Endothelial cell (in vitro differentiated cells): ENCODE results near the gene CDKAL1. TPM values are rescaled to one million over a fixed set of nuclear protein-coding genes. Genes with fewer than 3 reads are reported as not detected.

Experiments used
- DNase-seq: peaks from one replicate; pipeline ENCODE4 v3.0.0; 2021; ENCODE audit warnings: low spot score
- H3K27ac Mint-ChIP-seq: one replicate; pipeline ENCODE4 v1.8.0; 2021; ENCODE audit warnings: mixed read lengths, inconsistent platforms; ENCODE audit not compliant: unreplicated experiment
- H3K27me3 Mint-ChIP-seq: one replicate; pipeline ENCODE4 v1.8.0; 2021; ENCODE audit warnings: mild to moderate bottlenecking, moderate library complexity, mixed read lengths, inconsistent platforms; ENCODE audit not compliant: unreplicated experiment
- H3K36me3 Mint-ChIP-seq: one replicate; pipeline ENCODE4 v1.8.0; 2021; ENCODE audit warnings: mild to moderate bottlenecking, low read depth, mixed read lengths, inconsistent platforms; ENCODE audit not compliant: unreplicated experiment
- H3K4me1 Mint-ChIP-seq: one replicate; pipeline ENCODE4 v1.8.0; 2021; ENCODE audit warnings: mild to moderate bottlenecking, mixed read lengths, inconsistent platforms; ENCODE audit not compliant: unreplicated experiment
- H3K4me3 Mint-ChIP-seq: one replicate; pipeline ENCODE4 v1.8.0; 2021; ENCODE audit warnings: mild to moderate bottlenecking, mixed read lengths, inconsistent platforms; ENCODE audit not compliant: unreplicated experiment
- H3K9me3 Mint-ChIP-seq: one replicate; pipeline ENCODE4 v1.8.0; 2021; ENCODE audit warnings: mixed read lengths, inconsistent platforms; ENCODE audit not compliant: unreplicated experiment
- CTCF ChIP-seq: fragments of 200-600 bp; sonication (generic); IDR thresholded peaks from one replicate; pipeline ENCODE4 v1.5.0; 2021; ENCODE audit warnings: antibody characterized with exemption; ENCODE audit not compliant: unreplicated experiment
- total RNA-seq: library from RNA; stranded (reverse); fragmentation: NEBNext Ultra II Directional; extraction: Animal tissue kit (Norgen Biotek cat#: 25700); gene quantifications from one replicate; pipeline ENCODE4 v1.2.1, GENCODE V29; 2021; ENCODE audit not compliant: unreplicated experiment

CDKAL1 gene
- total RNA-seq, 1 donor from 2014 or later, result 43.9 TPM

DNA sequence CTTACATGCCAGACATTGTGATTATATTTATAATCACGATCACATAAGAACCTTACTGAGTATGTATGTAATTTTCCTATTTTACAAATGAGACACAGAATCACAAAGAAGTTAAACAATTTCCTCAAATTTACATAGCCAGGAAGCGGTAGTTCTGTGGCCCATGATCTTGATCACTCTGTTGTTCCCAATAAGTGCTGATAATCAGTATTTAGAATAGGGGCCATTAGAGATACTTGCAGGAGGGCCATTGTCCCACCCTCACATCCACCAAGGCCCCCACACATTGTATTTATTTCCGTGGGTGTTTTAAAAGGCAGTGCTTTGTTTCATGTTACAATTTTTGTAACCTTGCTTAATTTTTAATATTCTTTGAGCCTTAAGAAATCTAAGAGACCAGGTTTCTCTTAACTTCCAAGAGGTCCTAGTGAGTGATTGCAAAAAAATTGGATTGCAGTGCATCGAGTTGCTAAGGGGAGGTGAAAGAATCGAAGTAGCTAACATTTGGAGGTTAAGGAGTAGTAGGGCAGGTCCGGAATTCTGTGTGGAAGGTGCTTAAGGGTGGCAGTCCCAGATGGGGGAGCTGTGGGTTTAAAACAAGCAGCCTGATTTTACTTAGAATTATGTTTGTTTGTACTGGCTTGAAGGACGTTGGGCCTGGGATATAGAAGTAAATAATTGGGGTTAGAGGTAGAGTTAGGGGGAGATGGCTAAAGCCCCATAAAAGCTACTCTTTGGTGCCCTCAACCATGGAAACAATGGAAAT lies 339.4 kb downstream of the CDKAL1 start:
- DNase-seq, result no peak

GRCh38 chr6:20875369-20875963 lies 341.2 kb downstream of the CDKAL1 start:
- no peak for TF ChIP-seq CTCF
- peak; percentile 21 for DNase-seq
- no peaks in the 10 kb centered on the region for H3K9me3 Mint-ChIP-seq
- peaks cover 28% of the 10 kb centered on the region for H3K4me1 Mint-ChIP-seq
- H3K36me3 Mint-ChIP-seq, result no peaks in the 10 kb centered on the region
- no peaks in the 10 kb centered on the region for H3K27me3 Mint-ChIP-seq
- H3K27ac Mint-ChIP-seq, result no peak overlapping the region
- H3K4me3 Mint-ChIP-seq, result no peak overlapping the region

More for the DNA sequence above, 339.4 kb downstream of the CDKAL1 start:
- Mint-ChIP-seq H3K27me3 (no peaks in the 10 kb centered on the region), H3K4me1 (peaks cover 20% of the 10 kb centered on the region), H3K27ac (no peak overlapping the region), H3K36me3 (no peaks in the 10 kb centered on the region), H3K4me3 (no peak overlapping the region), H3K9me3 (no peaks in the 10 kb centered on the region)
- no peak for TF ChIP-seq CTCF

DNA sequence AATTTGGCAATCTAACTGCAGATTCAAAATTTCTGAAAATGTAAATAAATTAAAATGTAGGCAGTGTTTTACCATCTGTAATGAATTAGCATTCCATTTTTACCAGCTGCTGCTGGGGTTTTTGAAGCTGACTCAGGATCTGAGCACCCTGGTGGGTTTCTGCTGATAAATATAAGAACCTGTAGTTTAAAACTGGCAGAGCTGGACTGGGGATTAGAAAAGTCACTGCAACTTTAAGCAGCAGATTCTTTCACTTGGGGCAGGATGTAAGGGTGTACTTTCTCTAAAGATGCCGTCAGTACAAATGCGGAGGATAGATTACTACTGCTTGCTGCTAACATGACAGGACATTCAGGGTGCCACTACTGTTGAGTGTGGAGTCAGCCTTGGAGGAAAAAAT lies 341.8 kb downstream of the CDKAL1 start:
- H3K4me3 Mint-ChIP-seq, result no peak overlapping the region
- H3K9me3 Mint-ChIP-seq, result no peaks in the 10 kb centered on the region
- peaks cover 27% of the 10 kb centered on the region for H3K4me1 Mint-ChIP-seq
- no peak for TF ChIP-seq CTCF
- no peak overlapping the region for H3K27ac Mint-ChIP-seq
- DNase-seq, result no peak
- H3K27me3 Mint-ChIP-seq, result no peaks in the 10 kb centered on the region
- H3K36me3 Mint-ChIP-seq, result no peaks in the 10 kb centered on the region

DNA sequence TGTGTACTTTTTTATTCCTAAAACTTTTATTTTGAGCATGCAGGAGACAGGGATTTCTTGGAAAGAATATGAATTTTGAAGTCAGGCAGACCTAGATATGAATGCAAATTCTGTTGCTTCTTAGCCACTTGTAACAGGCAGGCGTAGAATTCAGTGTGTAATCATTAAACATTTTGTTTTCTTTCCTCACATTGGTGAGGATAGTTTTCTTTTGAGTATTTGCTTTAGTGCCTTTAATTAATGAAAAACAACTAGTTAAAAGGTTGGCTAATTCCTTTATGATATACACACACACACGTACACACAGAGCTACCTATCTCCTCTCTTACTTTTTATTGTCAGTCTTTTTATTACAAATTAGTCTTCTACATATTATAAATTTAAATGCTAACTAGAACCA lies 342.3 kb downstream of the CDKAL1 start:
- DNase-seq, result no peak
- peaks cover 27% of the 10 kb centered on the region for H3K4me1 Mint-ChIP-seq
- no peaks in the 10 kb centered on the region for H3K36me3 Mint-ChIP-seq
- no peak overlapping the region for H3K4me3 Mint-ChIP-seq
- H3K9me3 Mint-ChIP-seq, result no peaks in the 10 kb centered on the region
- no peaks in the 10 kb centered on the region for H3K27me3 Mint-ChIP-seq
- TF ChIP-seq CTCF, result no peak
- H3K27ac Mint-ChIP-seq, result no peak overlapping the region
